B cell (primary cell): ENCODE results near the gene MYO16. TPM values are rescaled to one million over a fixed set of nuclear protein-coding genes. Genes with fewer than 3 reads are reported as not detected.

Source experiments
- ATAC-seq: fragments of 200-7000 bp; cut with Tn5 transposase; one replicate; pipeline ENCODE4 v1.10.0; 2021; ENCODE audit warnings: low read depth, mild to moderate bottlenecking, moderate number of reproducible peaks, moderate library complexity
- CTCF ChIA-PET: fragments of 350-600 bp; sonication (Branson Sonifier 250); formaldehyde crosslinking; loops from one replicate; lab custom pipeline; 2021; ENCODE audit warnings: antibody characterized with exemption, inconsistent platforms; lab: Charles Lee
- POLR2A ChIA-PET: fragments of 350-600 bp; sonication (Branson Sonifier 250); formaldehyde crosslinking; loops from one replicate; lab custom pipeline; 2021; ENCODE audit warnings: antibody characterized with exemption; lab: Charles Lee
- DNase-seq: peaks from one replicate; pipeline ENCODE4 v3.0.0; 2013
- H2AFZ ChIP-seq: 2 replicates; pipeline ENCODE4 v1.6.1; 2012; ENCODE audit warnings: mild to moderate bottlenecking, low read depth, low read length; ENCODE audit not compliant: insufficient read depth, poor library complexity, severe bottlenecking
- H3K27ac ChIP-seq, 2 donors: 1 replicate in 1 of 2; 2 replicates in 1 of 2; pipeline ENCODE4 v1.5.1; 2012 to 2013; ENCODE audit warnings: low read length in 2 of 2, mild to moderate bottlenecking in 2 of 2, moderate library complexity in 1 of 2
- H3K27me3 ChIP-seq, 4 experiments: fragments of 200-600 bp in 1 of 4; sonication (generic) in 1 of 4; replicated peaks in 1 of 4; 1 replicate in 2 of 4; 2 replicates in 2 of 4; pipeline versions ENCODE4 v1.6.1 to v1.7.0; 2013 to 2016; ENCODE audit warnings: low read length in 3 of 4, mild to moderate bottlenecking in 2 of 4, mixed read lengths in 1 of 4, moderate library complexity in 1 of 4; ENCODE audit not compliant: insufficient read depth in 4 of 4, control insufficient read depth in 3 of 4; ENCODE audit errors: control extremely low read depth in 1 of 4
- H3K36me3 ChIP-seq, 2 experiments: replicated peaks in 1 of 2; 1 replicate in 1 of 2; 2 replicates in 1 of 2; pipeline versions ENCODE4 v1.6.1 to v1.7.1; 2013; ENCODE audit warnings: low read length in 1 of 2; ENCODE audit not compliant: insufficient read depth in 2 of 2, control insufficient read depth in 1 of 2; ENCODE audit errors: control extremely low read depth in 1 of 2, extremely low read depth in 1 of 2
- H3K4me1 ChIP-seq, 2 donors: fragments of 200-600 bp in 1 of 2; sonication (generic) in 1 of 2; 1 replicate in 1 of 2; 2 replicates in 1 of 2; pipeline versions ENCODE4 v1.5.1 to v1.6.1; 2013 to 2017; ENCODE audit warnings: low read length in 2 of 2; ENCODE audit not compliant: control insufficient read depth in 2 of 2, insufficient read depth in 2 of 2
- H3K4me2 ChIP-seq: replicated peaks from 2 replicates; pipeline ENCODE3; 2012; ENCODE audit warnings: mild to moderate bottlenecking, low read depth, low read length; ENCODE audit not compliant: poor library complexity, severe bottlenecking
- H3K4me3 ChIP-seq, 5 experiments: fragments of 200-600 bp in 1 of 5; sonication (generic) in 1 of 5; 1 replicate in 3 of 5; 2 replicates in 2 of 5; pipeline versions ENCODE4 v1.5.1 to v1.7.0; 2011 to 2016; ENCODE audit warnings: low read length in 4 of 5, mild to moderate bottlenecking in 4 of 5, low read depth in 2 of 5, control low read depth in 1 of 5, moderate library complexity in 1 of 5; ENCODE audit not compliant: insufficient read depth in 1 of 5; ENCODE audit errors: control extremely low read depth in 1 of 5, extremely low read depth in 1 of 5
- H3K79me2 ChIP-seq: fragments of 200-600 bp; sonication (generic); one replicate; pipeline ENCODE4 v1.6.0; 2016; ENCODE audit warnings: low read length; ENCODE audit not compliant: control insufficient read depth, insufficient read depth
- H3K9ac ChIP-seq: fragments of 200-600 bp; sonication (generic); 2 replicates; pipeline ENCODE4 v1.6.1; 2017; ENCODE audit warnings: mild to moderate bottlenecking, low read length, moderate library complexity
- H3K9me3 ChIP-seq, 3 donors: one replicate each; pipeline versions ENCODE4 v1.6.1 to v1.7.1; 2013; ENCODE audit warnings: low read length in 2 of 3; ENCODE audit not compliant: control insufficient read depth in 2 of 3, insufficient read depth in 1 of 3; ENCODE audit errors: control extremely low read depth in 1 of 3
- H4K20me1 ChIP-seq: 2 replicates; pipeline ENCODE4 v1.6.0; 2012; ENCODE audit warnings: mild to moderate bottlenecking, low read length; ENCODE audit not compliant: insufficient read depth, control insufficient read depth, poor library complexity, severe bottlenecking
- H3K27ac Mint-ChIP-seq: one replicate; pipeline ENCODE4 v1.8.0; 2021; ENCODE audit warnings: mixed read lengths
- H3K27me3 Mint-ChIP-seq: one replicate; pipeline ENCODE4 v1.8.0; 2021; ENCODE audit warnings: mixed read lengths
- H3K4me1 Mint-ChIP-seq: one replicate; pipeline ENCODE4 v1.8.0; 2021; ENCODE audit warnings: mixed read lengths
- H3K4me3 Mint-ChIP-seq: one replicate; pipeline ENCODE4 v1.8.0; 2021; ENCODE audit warnings: mixed read lengths
- H3K9me3 Mint-ChIP-seq: one replicate; pipeline ENCODE4 v1.8.0; 2022; ENCODE audit warnings: mixed read lengths; ENCODE audit not compliant: insufficient read depth
- EZH2 ChIP-seq: IDR thresholded peaks from 2 replicates; pipeline ENCODE4 v1.6.1; 2012; ENCODE audit warnings: borderline replicate concordance, low read depth, mild to moderate bottlenecking, moderate library complexity, low read length; ENCODE audit not compliant: insufficient read depth, poor library complexity, severe bottlenecking
- WGBS: methylation state at CpG from one replicate; pipeline ENCODE4 v1.1.5; 2013; ENCODE audit warnings: missing lambda C conversion rate; ENCODE audit not compliant: insufficient coverage; 5-methylcytosine and 5-hydroxymethylcytosine counted together
- intact Hi-C: fragments of 100-400 bp; cut with micrococcal nuclease; formaldehyde crosslinking; loops from one replicate; pipeline ENCODE4 v1.10.0; 2022
- polyA plus RNA-seq: library from polyadenylated mRNA; depleted of rRNA; stranded (reverse); fragments of >200 nt; gene quantifications from 2 replicates; pipeline ENCODE4 v1.2.3, GENCODE V29; 2012
- total RNA-seq, 2 donors: library from RNA; stranded (reverse); fragments of 120-200 nt in 1 of 2; gene quantifications; 1 replicate in 1 of 2; 2 replicates in 1 of 2; pipeline versions ENCODE4 v1.2.3 to v1.2.4, GENCODE V29; 2013 to 2022
- TF ChIP-seq, protein P1 (sequence below): fragments of 200-600 bp; IDR thresholded peaks from one replicate; pipeline ENCODE4 v1.8.0; 2022; ENCODE audit warnings: antibody characterized with exemption, mild to moderate bottlenecking

MYO16 gene
- total and polyA plus RNA-seq, 2 donors (not counting 1 experiment from before 2014, with no cell fraction given): not detected

DNA sequence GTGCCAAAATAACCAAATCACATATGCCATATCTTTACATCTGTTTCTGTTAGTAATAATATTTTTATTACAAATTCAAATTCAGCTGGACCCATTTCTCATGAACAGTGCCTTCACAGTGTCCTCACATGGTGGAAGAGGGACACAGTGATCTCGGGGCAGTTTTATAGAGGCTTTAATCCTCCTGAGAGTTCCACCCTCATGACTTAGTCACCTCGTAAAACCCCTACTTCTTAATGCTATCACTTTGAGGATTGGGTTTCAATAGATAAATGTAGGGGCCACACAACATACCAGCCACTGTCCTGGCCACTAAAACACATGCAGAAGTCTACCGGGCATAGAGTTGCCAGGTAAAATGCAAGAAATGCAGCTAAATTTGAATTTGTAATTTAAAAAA is 201.5 kb downstream of the MYO16 start:
- ATAC-seq (no peak), DNase-seq (no peak)
- Histone ChIP-seq H3K36me3 (no peaks in the 10 kb centered on the region), H2AFZ (no peak overlapping the region), H3K4me3 (no peak overlapping the region), H3K9ac (no peak overlapping the region), H3K79me2 (no peaks in the 10 kb centered on the region), H3K27me3 (no peaks in the 10 kb centered on the region), H3K4me1 (no peaks in the 10 kb centered on the region), H3K9me3 (peaks cover 0 to 9% (median 3%) of the 10 kb centered on the region in 3 donors), H4K20me1 (no peaks in the 10 kb centered on the region), H3K27ac (no peak overlapping the region), H3K4me2 (no peak overlapping the region)
- intact Hi-C loops: no loop called here
- H3K4me3 Mint-ChIP-seq: no peak overlapping the region
- ChIA-PET CTCF (no interaction called here), POLR2A (no interaction called here)
- H3K9me3 Mint-ChIP-seq: peaks cover 2% of the 10 kb centered on the region
- H3K4me1 Mint-ChIP-seq: no peaks in the 10 kb centered on the region
- H3K27me3 Mint-ChIP-seq: no peaks in the 10 kb centered on the region
- no peak overlapping the region for H3K27ac Mint-ChIP-seq
- no CpG with 5 or more reads among the region's 3 CpGs for WGBS
- TF ChIP-seq, protein P1, sequence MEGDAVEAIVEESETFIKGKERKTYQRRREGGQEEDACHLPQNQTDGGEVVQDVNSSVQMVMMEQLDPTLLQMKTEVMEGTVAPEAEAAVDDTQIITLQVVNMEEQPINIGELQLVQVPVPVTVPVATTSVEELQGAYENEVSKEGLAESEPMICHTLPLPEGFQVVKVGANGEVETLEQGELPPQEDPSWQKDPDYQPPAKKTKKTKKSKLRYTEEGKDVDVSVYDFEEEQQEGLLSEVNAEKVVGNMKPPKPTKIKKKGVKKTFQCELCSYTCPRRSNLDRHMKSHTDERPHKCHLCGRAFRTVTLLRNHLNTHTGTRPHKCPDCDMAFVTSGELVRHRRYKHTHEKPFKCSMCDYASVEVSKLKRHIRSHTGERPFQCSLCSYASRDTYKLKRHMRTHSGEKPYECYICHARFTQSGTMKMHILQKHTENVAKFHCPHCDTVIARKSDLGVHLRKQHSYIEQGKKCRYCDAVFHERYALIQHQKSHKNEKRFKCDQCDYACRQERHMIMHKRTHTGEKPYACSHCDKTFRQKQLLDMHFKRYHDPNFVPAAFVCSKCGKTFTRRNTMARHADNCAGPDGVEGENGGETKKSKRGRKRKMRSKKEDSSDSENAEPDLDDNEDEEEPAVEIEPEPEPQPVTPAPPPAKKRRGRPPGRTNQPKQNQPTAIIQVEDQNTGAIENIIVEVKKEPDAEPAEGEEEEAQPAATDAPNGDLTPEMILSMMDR: no peak
- no peak for TF ChIP-seq EZH2

DNA sequence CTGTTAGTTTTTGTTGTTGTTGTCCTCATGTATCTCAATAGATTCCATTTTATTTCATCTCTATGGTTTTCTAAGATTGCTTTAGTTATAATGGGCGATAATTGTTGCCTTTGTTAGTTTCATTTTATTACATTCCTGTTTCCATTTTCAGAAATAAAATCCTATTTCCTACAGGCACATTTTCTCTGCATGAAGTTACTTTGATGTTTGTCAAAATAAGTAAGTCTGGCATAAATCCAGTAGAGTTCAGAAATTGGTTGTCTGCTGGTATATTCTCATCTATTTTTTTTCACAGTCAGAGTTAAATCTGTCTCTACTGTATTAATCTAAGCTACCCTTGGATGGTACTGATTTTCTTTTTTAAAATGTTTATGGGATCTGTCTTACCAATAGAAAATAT is 204.1 kb downstream of the MYO16 start:
- POLR2A ChIA-PET: no interaction called here
- Histone ChIP-seq H2AFZ (no peak overlapping the region), H3K4me2 (no peak overlapping the region), H3K27ac (no peak overlapping the region), H3K9ac (no peak overlapping the region), H3K27me3 (no peaks in the 10 kb centered on the region), H4K20me1 (no peaks in the 10 kb centered on the region), H3K9me3 (peaks cover 0 to 4% (median under 1%) of the 10 kb centered on the region in 3 donors), H3K36me3 (no peaks in the 10 kb centered on the region), H3K4me3 (no peak overlapping the region), H3K4me1 (no peaks in the 10 kb centered on the region), H3K79me2 (no peaks in the 10 kb centered on the region)
- Mint-ChIP-seq H3K4me1 (no peaks in the 10 kb centered on the region), H3K4me3 (no peak overlapping the region), H3K27ac (no peak overlapping the region), H3K27me3 (no peaks in the 10 kb centered on the region), H3K9me3 (no peaks in the 10 kb centered on the region)
- CTCF ChIA-PET: no interaction called here
- no CpG with 5 or more reads among the region's 1 CpG for WGBS
- DNase-seq: no peak
- no peak for ATAC-seq
- intact Hi-C loops: no loop called here
- TF ChIP-seq EZH2: no peak
- TF ChIP-seq, protein P1: no peak
